ENCODE measurements around the gene ENTPD3.
A peak's percentile ranks its signal among the peaks of the same experiment; 100 is the strongest.

Gene ENTPD3

DNA sequence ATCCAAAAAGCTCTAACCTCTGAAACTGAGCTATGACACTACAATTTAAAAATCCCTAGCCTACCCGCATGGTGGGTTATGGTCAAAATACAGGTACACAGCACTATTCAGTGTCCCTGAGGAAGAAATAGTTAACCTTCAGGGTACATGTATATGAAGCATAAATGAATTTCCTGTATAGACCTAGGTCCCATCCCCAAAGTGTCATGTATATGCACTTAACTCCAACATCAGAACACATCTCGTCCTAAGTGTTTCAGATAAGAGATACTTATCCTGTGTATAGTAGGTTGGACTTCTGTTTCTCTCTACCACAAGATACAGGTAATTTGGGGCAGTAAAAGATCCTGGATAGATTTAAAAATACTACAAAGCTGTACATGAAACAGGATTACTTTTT, 76.6 kb downstream of the ENTPD3 start:
- DNase-seq = no peak

DNA sequence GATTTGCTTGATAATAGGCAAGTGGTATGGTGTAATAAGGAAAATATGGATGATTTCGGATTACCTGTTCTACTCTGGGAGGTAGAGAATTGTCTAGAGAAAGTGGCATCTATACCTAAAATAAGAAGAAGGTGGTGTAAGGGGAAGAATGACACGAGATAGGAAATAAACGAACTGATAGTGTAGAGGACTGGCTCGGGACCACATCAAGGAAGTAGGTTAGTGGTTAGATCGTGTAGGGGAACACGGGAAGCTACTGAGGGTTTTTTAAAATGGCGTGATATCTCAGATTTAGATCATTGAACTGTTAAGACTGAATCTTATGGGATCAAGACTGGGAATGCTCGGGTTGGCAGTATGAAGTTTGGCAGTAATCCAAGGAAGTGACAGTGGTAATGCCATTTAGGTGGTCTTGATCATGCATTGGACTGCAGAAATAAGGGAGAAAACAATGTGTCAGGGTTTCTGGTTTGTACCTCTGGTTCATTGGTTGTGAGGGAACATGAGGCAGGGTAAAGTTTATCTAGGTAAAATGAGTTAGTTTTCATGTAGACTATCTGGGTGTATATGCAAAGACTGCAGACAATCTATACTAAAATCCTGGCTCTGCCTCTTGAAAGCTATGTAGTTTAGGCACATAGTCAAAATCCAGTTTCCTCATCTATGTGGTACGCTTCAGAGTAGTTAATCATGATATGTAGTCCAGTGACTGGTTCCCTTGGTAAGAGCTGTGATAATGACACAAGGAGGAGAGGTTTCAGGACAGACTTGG, 77.5 kb downstream of the ENTPD3 start:
- no peak for DNase-seq

DNA sequence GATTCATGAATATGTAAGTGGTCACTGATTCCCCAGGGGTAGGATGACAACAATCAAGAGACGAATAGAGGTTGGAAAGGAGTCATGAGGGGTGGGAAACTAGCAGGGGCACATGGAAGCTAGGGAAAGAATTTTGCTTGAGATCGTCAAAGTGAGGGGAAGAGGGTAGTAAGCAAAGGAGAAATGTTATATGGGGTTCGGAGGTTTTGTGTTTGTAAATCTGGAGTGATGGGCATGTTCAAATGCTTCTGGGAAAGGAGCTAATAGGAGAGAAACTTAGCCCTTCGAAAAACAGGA, 78.1 kb downstream of the ENTPD3 start:
- DNase-seq = no peak

DNA sequence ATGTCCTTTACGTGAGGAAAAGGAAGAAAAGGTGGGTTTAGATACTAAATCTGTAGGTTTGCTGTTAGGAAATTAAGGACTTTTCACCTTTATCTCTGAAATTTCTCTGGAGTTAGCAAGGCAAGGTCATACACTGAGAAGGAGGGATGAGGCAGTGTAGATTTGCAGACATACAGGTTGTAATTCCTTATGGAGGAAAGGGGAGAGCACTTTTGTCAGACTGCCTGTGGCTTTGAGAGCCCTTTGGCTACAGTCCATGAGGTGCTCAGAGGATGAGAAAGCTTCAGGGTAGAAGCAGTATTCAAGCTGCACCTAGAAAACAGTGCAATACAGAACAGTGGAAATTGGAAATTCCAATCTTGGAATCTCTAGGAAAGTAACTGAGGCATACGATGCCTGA, 78.5 kb downstream of the ENTPD3 start:
- DNase-seq = no peak

DNA sequence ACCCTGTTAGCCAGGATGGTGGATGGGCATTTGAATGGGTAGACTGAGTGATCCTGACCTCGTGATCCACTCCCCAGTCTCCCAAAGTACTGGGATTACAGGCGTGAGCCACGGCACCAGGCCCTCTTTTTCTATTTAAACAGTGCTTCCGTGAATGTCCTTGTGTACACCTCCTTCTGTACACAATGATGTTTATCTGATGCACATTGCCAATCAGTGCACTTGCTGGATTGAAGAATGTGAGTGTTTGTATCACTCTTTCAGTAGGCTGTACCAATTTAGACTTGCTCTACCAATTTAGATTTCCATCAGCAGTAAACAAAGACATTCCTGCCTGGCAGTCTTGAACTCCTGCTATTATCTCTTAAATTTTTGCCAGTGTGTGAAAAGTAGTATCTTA, 81.0 kb downstream of the ENTPD3 start:
- DNase-seq = no peak

DNA sequence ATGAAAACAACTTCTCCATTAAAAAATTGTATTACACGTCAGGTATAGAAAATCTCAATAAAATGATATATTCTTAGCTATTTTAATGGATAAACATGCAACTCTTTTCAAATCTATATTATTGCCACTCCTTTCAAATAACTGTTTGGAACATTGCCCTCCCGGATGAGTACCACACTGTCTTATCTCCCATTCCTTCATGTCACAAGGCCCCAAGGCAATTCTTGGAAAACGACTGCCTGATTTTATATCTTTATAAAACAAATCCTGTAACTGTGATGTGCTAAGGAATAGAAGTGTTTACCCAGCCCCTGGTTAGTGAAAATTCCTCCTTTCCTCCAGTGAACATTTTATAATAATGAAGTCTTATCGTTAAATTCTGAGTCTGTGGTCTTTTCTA, 83.7 kb downstream of the ENTPD3 start:
- no peak for DNase-seq

DNA sequence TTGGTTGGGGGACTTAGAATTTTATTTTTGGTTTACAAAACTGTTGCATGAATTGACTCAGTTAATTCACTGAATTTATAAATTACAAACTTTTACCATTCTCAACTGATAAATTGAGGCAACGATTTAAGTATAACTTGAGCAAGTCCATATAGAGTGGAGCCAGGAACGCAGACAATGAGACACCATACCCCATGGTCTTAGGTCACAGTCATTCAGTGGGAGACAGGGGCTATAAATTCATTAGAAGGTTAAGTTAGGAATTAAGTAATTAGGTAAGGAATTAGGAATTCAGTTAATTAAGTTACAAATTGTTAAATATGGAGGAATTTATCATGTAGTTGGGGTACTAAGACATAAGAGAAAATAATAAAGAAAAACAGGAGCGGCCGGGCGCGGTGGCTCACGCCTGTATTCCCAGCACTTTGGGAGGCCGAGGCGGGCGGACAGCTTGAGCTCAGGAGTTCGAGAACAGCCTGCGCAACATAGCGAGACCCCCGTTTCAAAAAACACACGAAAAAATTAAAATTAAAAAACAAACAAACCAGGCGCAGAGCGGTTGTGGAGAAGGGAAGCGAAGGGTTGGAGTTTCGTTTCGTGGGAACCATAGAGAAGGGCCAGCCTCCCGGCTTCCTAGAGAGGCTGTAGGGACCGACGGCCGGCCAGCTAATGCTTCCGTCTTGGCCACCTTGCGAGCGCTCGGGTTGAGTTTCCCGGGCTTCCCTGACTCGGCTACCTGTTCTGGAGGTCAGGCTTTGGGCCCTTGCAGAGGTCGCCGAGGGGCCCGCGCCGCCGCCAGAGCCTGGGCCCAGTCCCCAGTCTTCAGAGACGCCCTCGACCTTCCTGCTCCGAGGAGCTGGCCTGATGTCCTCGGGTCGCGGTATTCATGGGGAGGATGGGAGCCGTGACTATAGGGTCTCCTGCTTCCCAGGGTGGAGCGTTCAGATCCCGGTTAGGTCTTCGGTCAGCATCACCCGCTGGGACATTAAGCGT, 89.8 kb downstream of the ENTPD3 start, which contains the start of gene ZNF619:
TSS of gene ZNF619 (plus strand) at position 645 of the 993 bp plus-strand sequence. CDS start 858 bp downstream, outside the sequence.
- peak; percentile 9 for DNase-seq

DNA sequence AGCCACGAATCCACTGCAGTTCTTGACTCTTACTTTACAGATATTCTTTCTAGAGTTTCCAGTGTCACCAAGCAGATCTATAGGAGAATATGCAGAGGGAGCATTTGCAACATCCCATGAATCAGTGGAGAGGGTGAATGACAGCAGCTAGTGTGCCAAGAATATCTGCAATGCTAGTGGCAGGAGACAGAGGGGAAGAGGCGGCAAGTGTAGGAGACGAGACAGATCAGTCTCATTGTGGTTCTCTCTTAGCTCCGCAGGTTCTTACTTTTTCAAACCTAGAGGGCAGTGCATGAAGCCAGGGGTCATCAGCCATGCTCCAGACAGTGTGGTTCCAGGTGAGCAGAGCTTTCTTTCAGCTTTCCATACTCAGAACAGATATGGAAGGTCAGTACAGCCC, 90.7 kb downstream of the ENTPD3 start:
- no peak for DNase-seq

All from NCI-H748 treated with DMSO at 0.1 percent for 48 hours (cell line).